Psoas muscle (tissue), 8 donors: Measurements from ENCODE around the gene LITAFD. TPM values are rescaled to one million over a fixed set of nuclear protein-coding genes. Genes with fewer than 3 reads are reported as not detected.

Experiments
- ATAC-seq, 4 donors: fragments of 200-7000 bp; cut with Tn5 transposase; one replicate each; pipeline ENCODE4 v1.9.1; 2020; ENCODE audit warnings: moderate library complexity in 3 of 4, mild to moderate bottlenecking in 2 of 4
- DNase-seq, 2 donors: peaks; one replicate each; pipeline ENCODE4 v3.0.0-alpha.2; 2020
- H3K27ac ChIP-seq: fragments of 200-600 bp; one replicate; pipeline ENCODE4 v1.8.0; 2022
- H3K27me3 ChIP-seq, 3 donors: fragments of 200-600 bp in 1 of 3; one replicate each; pipeline versions ENCODE4 v1.6.1 to v1.8.0; 2013 to 2022; ENCODE audit warnings: low read length in 2 of 3, mild to moderate bottlenecking in 2 of 3, moderate library complexity in 1 of 3; ENCODE audit not compliant: insufficient read depth in 3 of 3
- H3K36me3 ChIP-seq, 2 donors: fragments of 200-600 bp in 1 of 2; one replicate each; pipeline versions ENCODE4 v1.6.1 to v1.8.0; 2013 to 2022; ENCODE audit warnings: low read depth in 1 of 2, mild to moderate bottlenecking in 1 of 2, moderate library complexity in 1 of 2; ENCODE audit not compliant: insufficient read depth in 1 of 2
- H3K4me1 ChIP-seq: fragments of 200-600 bp; one replicate; pipeline ENCODE4 v1.8.0; 2022
- H3K4me3 ChIP-seq: fragments of 200-600 bp; one replicate; pipeline ENCODE4 v1.8.0; 2022; ENCODE audit warnings: mild to moderate bottlenecking
- H3K9me3 ChIP-seq: fragments of 200-600 bp; one replicate; pipeline ENCODE4 v1.8.0; 2022
- CTCF ChIP-seq: fragments of 200-600 bp; IDR thresholded peaks from one replicate; pipeline ENCODE4 v1.8.0; 2022; ENCODE audit warnings: antibody characterized with exemption
- WGBS, 3 donors: extraction: QIAGEN DNeasy Blood & Tissue Kit; methylation state at CpG; one replicate each; pipeline versions ENCODE4 v1.1.6 to v1.1.7; 2013; 5-methylcytosine and 5-hydroxymethylcytosine counted together
- intact Hi-C, 2 donors: fragments of 100-400 bp; cut with DNase I; formaldehyde crosslinking; loops; one replicate each; pipeline versions ENCODE4 v1.11.0 to v1.14.2; 2022
- polyA plus RNA-seq, 3 donors: library from polyadenylated mRNA; stranded (reverse); fragments of 200-250 nt; gene quantifications; one replicate each; pipeline ENCODE4 v1.2.3, GENCODE V29; 2013
- total RNA-seq, 4 donors: library from RNA; stranded (reverse); fragmentation: NEBNext Ultra II Directional in 2 of 4; extraction: Animal tissue kit (Norgen Biotek cat#: 25700) in 2 of 4; gene quantifications; one replicate each; pipeline versions ENCODE4 v1.2.1 to v1.2.4, GENCODE V29; 2021 to 2023
- donor health status: healthy with polysubstance abuse.
- donor health status: DM: no; HTN: no; CAD: no; lungs with moderate emphysema.
- donor health status: Bipolar disorder and iron deficiency.
- donor health status: healthy.
- donor health status: DM: yes; HTN: yes; CAD: no.
- donor health status: DM: no; HTN: no; CAD: no.
- donor health status: DM: no; HTN: no; CAD: no.
- donor health status: DM: yes; HTN: yes; CAD: no.

LITAFD gene
- total and polyA plus RNA-seq, 7 donors: not detected

GRCh38 chr16:8851761-8852403 lies 30.3 kb upstream of the LITAFD start:
- no peak for DNase-seq

GRCh38 chr16:8852534-8852933 lies 29.6 kb upstream of the LITAFD start:
- no peaks in the 10 kb centered on the region for H3K4me1 ChIP-seq
- no peak overlapping the region for H3K27ac ChIP-seq
- no peaks in the 10 kb centered on the region for H3K9me3 ChIP-seq
- peaks cover 4 to 79% of the 10 kb centered on the region in 2 donors for H3K36me3 ChIP-seq
- no peaks in the 10 kb centered on the region for H3K27me3 ChIP-seq
- no peak overlapping the region for H3K4me3 ChIP-seq
- intact Hi-C loops: no loop called here
- TF ChIP-seq CTCF: no peak
- 77 to 86% (median 78%) methylated on average over 8 of the region's 8 CpGs for WGBS, 3 donors
- DNase-seq (no peak), ATAC-seq (no peak)

More at GRCh38 chr16:8851761-8852403, 30.3 kb upstream of the LITAFD start:
- H3K36me3 ChIP-seq: peaks cover 4 to 82% of the 10 kb centered on the region in 2 donors
- no peaks in the 10 kb centered on the region for H3K9me3 ChIP-seq
- no peak overlapping the region for H3K4me3 ChIP-seq
- no peaks in the 10 kb centered on the region for H3K4me1 ChIP-seq
- TF ChIP-seq CTCF: no peak
- 88 to 94% (median 92%) methylated on average over 8 of the region's 8 CpGs for WGBS, 3 donors
- no peak overlapping the region for H3K27ac ChIP-seq
- intact Hi-C loops: no loop called here
- no peak for ATAC-seq
- no peaks in the 10 kb centered on the region for H3K27me3 ChIP-seq

- WGBS, 3 donors: 64 to 81% (median 79%) methylated on average over 7 of the region's 7 CpGs
- H3K27ac ChIP-seq: no peak overlapping the region
- no peak overlapping the region for H3K4me3 ChIP-seq
- ATAC-seq: no peak
- no peak for TF ChIP-seq CTCF
- H3K9me3 ChIP-seq: no peaks in the 10 kb centered on the region
- DNase-seq: no peak
- H3K27me3 ChIP-seq: no peaks in the 10 kb centered on the region
- H3K4me1 ChIP-seq: no peaks in the 10 kb centered on the region
- peaks cover 4 to 75% of the 10 kb centered on the region in 2 donors for H3K36me3 ChIP-seq
- intact Hi-C loops: no loop called here
These were observed 29.0 kb upstream of the LITAFD start for GRCh38 chr16:8853150-8853549.

- intact Hi-C loops: no loop called here
- Histone ChIP-seq H3K9me3 (no peaks in the 10 kb centered on the region), H3K27me3 (no peaks in the 10 kb centered on the region), H3K27ac (no peak overlapping the region), H3K4me3 (no peak overlapping the region), H3K36me3 (peaks cover 4 to 74% of the 10 kb centered on the region in 2 donors), H3K4me1 (no peaks in the 10 kb centered on the region)
- WGBS, 3 donors: 90 to 92% (median 92%) methylated on average over 7 of the region's 7 CpGs
- TF ChIP-seq CTCF: no peak
- ATAC-seq (no peak), DNase-seq (no peak)
These were observed 28.5 kb upstream of the LITAFD start for GRCh38 chr16:8853611-8854010.
